HG03521 (cell line): ENCODE measurements around the gene NTM.

Source experiments
- ATAC-seq: cut with Tn5 transposase; IDR thresholded peaks from one replicate; pipeline ENCODE4 v1.9.1; 2021; ENCODE audit warnings: mild to moderate bottlenecking, moderate library complexity; ENCODE audit not compliant: unreplicated experiment

NTM gene

GRCh38 chr11:131682373-131683015 lies 312.1 kb downstream of the NTM start:
- ATAC-seq = no peak

- ATAC-seq = no peak
Observed at GRCh38 chr11:131683131-131683530, 312.7 kb downstream of the NTM start.

GRCh38 chr11:131683666-131684065 lies 313.3 kb downstream of the NTM start:
- ATAC-seq = no peak

- no peak for ATAC-seq
Observed at GRCh38 chr11:131684111-131685060, 314.0 kb downstream of the NTM start.

- ATAC-seq = no peak
Observed at GRCh38 chr11:131685206-131685605, 314.8 kb downstream of the NTM start.

GRCh38 chr11:131685906-131686305 lies 315.5 kb downstream of the NTM start:
- no peak for ATAC-seq

- ATAC-seq = no peak
Observed at GRCh38 chr11:131686836-131687235, 316.4 kb downstream of the NTM start.

GRCh38 chr11:131687291-131688047 lies 317.1 kb downstream of the NTM start:
- ATAC-seq = no peak

GRCh38 chr11:131688048-131688693 lies 317.8 kb downstream of the NTM start:
- ATAC-seq = no peak

- no peak for ATAC-seq
Observed at GRCh38 chr11:131689049-131689925, 318.9 kb downstream of the NTM start.

GRCh38 chr11:131690362-131690761 lies 319.9 kb downstream of the NTM start:
- no peak for ATAC-seq

GRCh38 chr11:131690776-131691175 lies 320.4 kb downstream of the NTM start:
- ATAC-seq = no peak

- peak; percentile 56 for ATAC-seq
Observed at GRCh38 chr11:131691181-131692041, 321.0 kb downstream of the NTM start.

- ATAC-seq = no peak
Observed at GRCh38 chr11:131692151-131692550, 321.7 kb downstream of the NTM start.

- no peak for ATAC-seq
Observed at GRCh38 chr11:131692961-131693360, 322.5 kb downstream of the NTM start.

- ATAC-seq = no peak
Observed at GRCh38 chr11:131693756-131694155, 323.3 kb downstream of the NTM start.

- ATAC-seq = peak; percentile 80
Observed at GRCh38 chr11:131694526-131695424, 324.4 kb downstream of the NTM start.

GRCh38 chr11:131695889-131696429 lies 325.5 kb downstream of the NTM start:
- no peak for ATAC-seq
